HepG2 (cell line): ENCODE measurements around the gene PCSK6. TPM values are rescaled to one million over a fixed set of nuclear protein-coding genes. Genes with fewer than 3 reads are reported as not detected.
A peak's percentile ranks its signal among the peaks of the same experiment; 100 is the strongest.

Experiments
- ATAC-seq: fragments of 200-7000 bp; cut with Tn5 transposase; 3 replicates; pipeline ENCODE4 v1.9.1; 2020; ENCODE audit warnings: mild to moderate bottlenecking, moderate library complexity
- BruUV-seq: library from RNA; stranded (reverse); fragments of 400-500 nt; replicated peaks from 2 replicates; lab custom pipeline; 2021; lab: Mats Ljungman, UMichigan
- CTCF ChIA-PET: fragments of 300-600 bp; formaldehyde crosslinking; extraction: SDS; loops from one replicate; lab custom pipeline; 2021; ENCODE audit warnings: low total read pairs, inconsistent platforms, low intra/inter-chr PET ratio; lab: Yijun Ruan, JAX
- POLR2A ChIA-PET: fragments of 350-600 bp; sonication (Branson Sonifier 250); formaldehyde crosslinking; loops from one replicate; lab custom pipeline; 2020; ENCODE audit warnings: antibody characterized with exemption, inconsistent platforms; lab: Yijun Ruan, JAX
- DNase-seq: peaks from one replicate; pipeline ENCODE4 v3.0.0-alpha.2; 2015; ENCODE audit warnings: low spot score
- FAIRE-seq: peaks from 3 replicates; lab custom pipeline; 2011; peaks lifted over from hg19 to GRCh38; lab: Jason Lieb, UNC
- H2AFZ ChIP-seq: one replicate; pipeline ENCODE4 v1.6.1; 2011; ENCODE audit warnings: low read length, inconsistent platforms
- H3K27ac ChIP-seq: fragments of 300-600 bp; 3 replicates; pipeline ENCODE4 v1.8.0; 2011; ENCODE audit warnings: mixed run types, mild to moderate bottlenecking, mixed read lengths, low read length, inconsistent platforms; ENCODE audit not compliant: insufficient read depth; ENCODE audit errors: extremely low read length
- H3K27me3 ChIP-seq, 2 experiments: fragments of 200-600 bp in 1 of 2; 2 replicates in 1 of 2; 3 replicates in 1 of 2; pipeline versions ENCODE4 v1.6.0 to v1.8.0; 2011; ENCODE audit warnings: low read length in 2 of 2, mild to moderate bottlenecking in 2 of 2, moderate library complexity in 2 of 2, inconsistent platforms in 1 of 2; ENCODE audit not compliant: insufficient read depth in 2 of 2, control insufficient read depth in 1 of 2
- H3K36me3 ChIP-seq, 2 experiments: fragments of 200-600 bp in 1 of 2; replicated peaks in 1 of 2; 2 replicates in 1 of 2; 3 replicates in 1 of 2; pipeline versions ENCODE4 v1.5.1 to v1.8.0; 2011; ENCODE audit warnings: low read length in 2 of 2, inconsistent platforms in 1 of 2; ENCODE audit not compliant: insufficient read depth in 2 of 2, control insufficient read depth in 1 of 2
- H3K4me1 ChIP-seq: 2 replicates; pipeline ENCODE4 v1.5.1; 2012; ENCODE audit warnings: low read length, inconsistent platforms; ENCODE audit not compliant: insufficient read depth
- H3K4me2 ChIP-seq: 2 replicates; pipeline ENCODE4 v1.6.0; 2011; ENCODE audit warnings: low read depth, low read length, inconsistent platforms
- H3K4me3 ChIP-seq, 3 experiments: fragments of 200-600 bp in 1 of 3; sonication (generic), shearing (Covaris generic) in 1 of 3; replicated peaks in 1 of 3; 2 replicates each; pipeline ENCODE4 v1.5.1; 2011 to 2016; ENCODE audit warnings: low read length in 3 of 3, inconsistent platforms in 2 of 3, low read depth in 2 of 3, mild to moderate bottlenecking in 2 of 3, control low read depth in 1 of 3, mixed read lengths in 1 of 3; ENCODE audit not compliant: insufficient read depth in 1 of 3
- H3K79me2 ChIP-seq: one replicate; pipeline ENCODE4 v1.6.1; 2011; ENCODE audit warnings: low read length, inconsistent platforms; ENCODE audit not compliant: insufficient read depth
- H3K9ac ChIP-seq: 2 replicates; pipeline ENCODE4 v1.6.0; 2011; ENCODE audit warnings: mild to moderate bottlenecking, low read depth, low read length, inconsistent platforms; ENCODE audit not compliant: insufficient read depth
- H3K9me3 ChIP-seq: 2 replicates; pipeline ENCODE4 v1.5.1; 2012; ENCODE audit warnings: mild to moderate bottlenecking, low read length
- H4K20me1 ChIP-seq: 2 replicates; pipeline ENCODE4 v1.6.0; 2011; ENCODE audit warnings: inconsistent platforms, mild to moderate bottlenecking, low read length, moderate library complexity; ENCODE audit not compliant: insufficient read depth
- JUNB ChIP-seq: sonication (generic); formaldehyde crosslinking; IDR thresholded peaks from 2 replicates; pipeline ENCODE4 v1.8.0; 2022; ENCODE audit warnings: missing genetic modification reagents, mild to moderate bottlenecking, borderline replicate concordance
- NCOA5 ChIP-seq: sonication (generic); formaldehyde crosslinking; IDR thresholded peaks from 2 replicates; pipeline ENCODE4 v1.4.0; 2020; ENCODE audit warnings: missing genetic modification reagents
- PHF5A ChIP-seq: IDR thresholded peaks from one replicate; pipeline ENCODE4 v1.6.1; 2018; ENCODE audit warnings: low read depth, missing genetic modification reagents; ENCODE audit not compliant: unreplicated experiment
- RAD21 ChIP-seq: fragments of 450-650 bp; formaldehyde crosslinking; IDR thresholded peaks from 2 replicates; pipeline ENCODE4 v1.5.0; 2020; ENCODE audit warnings: mild to moderate bottlenecking
- SNAPC2 ChIP-seq: sonication (generic); formaldehyde crosslinking; IDR thresholded peaks from 2 replicates; pipeline ENCODE4 v1.8.1; 2022; ENCODE audit warnings: mild to moderate bottlenecking, missing genetic modification reagents
- ZNF687 ChIP-seq: sonication (generic); formaldehyde crosslinking; IDR thresholded peaks from 2 replicates; pipeline ENCODE4 v1.5.1; 2020; ENCODE audit warnings: mild to moderate bottlenecking, missing genetic modification reagents, moderate library complexity
- WGBS: methylation state at CpG from one replicate; pipeline ENCODE4 v1.1.6; 2017; ENCODE audit warnings: low lambda C conversion rate; 5-methylcytosine and 5-hydroxymethylcytosine counted together
- in situ Hi-C: cut with HindIII; loops from 2 replicates; pipeline ENCODE4 v1.10.0; 2017; ENCODE audit warnings: low pct_unique_long_range_greater_than_20kb; ENCODE audit not compliant: extremely low pct_ligation_motif_present
- intact Hi-C: fragments of 100-400 bp; cut with micrococcal nuclease; formaldehyde crosslinking; loops from one replicate; pipeline ENCODE4 v1.10.0; 2022; ENCODE audit not compliant: unreplicated experiment
- polyA plus RNA-seq, 8 experiments: library from polyadenylated mRNA; depleted of rRNA in 3 of 8; stranded (reverse) in 7 of 8; unstranded in 1 of 8; fragments of >200 nt; fragmentation: Illumina TruSeq in 4 of 8; extraction: Trizol in 4 of 8; gene quantifications; 2 replicates each; pipeline versions ENCODE4 v1.2.1 to v1.2.3, GENCODE V29; 2011 to 2016; ENCODE audit warnings: low read depth in 4 of 8, missing spikeins in 1 of 8, mixed read lengths in 1 of 8; ENCODE audit not compliant: insufficient read depth in 1 of 8
- total RNA-seq, 5 experiments: library from RNA; depleted of rRNA; stranded (reverse); fragments of >200 nt; fragmentation: Illumina TruSeq; extraction: Trizol; gene quantifications; 2 replicates each; pipeline ENCODE4 v1.2.3, GENCODE V29; 2016; ENCODE audit warnings: low read depth in 1 of 5
- TF ChIP-seq, protein P1 (sequence below), 2 experiments: sonication (generic) in 1 of 2; formaldehyde crosslinking in 1 of 2; IDR thresholded peaks; 2 replicates each; pipeline versions ENCODE4 v1.4.0 to v1.6.1; 2016 to 2020; ENCODE audit warnings: borderline replicate concordance in 1 of 2, low read depth in 1 of 2, mild to moderate bottlenecking in 1 of 2, missing genetic modification reagents in 1 of 2

The PCSK6 gene
- total and polyA plus RNA-seq, 2 of the 13 experiments (the other 11 are each of a cell fraction or from before 2014, with no cell fraction given), result 56.5 to 155 TPM

DNA sequence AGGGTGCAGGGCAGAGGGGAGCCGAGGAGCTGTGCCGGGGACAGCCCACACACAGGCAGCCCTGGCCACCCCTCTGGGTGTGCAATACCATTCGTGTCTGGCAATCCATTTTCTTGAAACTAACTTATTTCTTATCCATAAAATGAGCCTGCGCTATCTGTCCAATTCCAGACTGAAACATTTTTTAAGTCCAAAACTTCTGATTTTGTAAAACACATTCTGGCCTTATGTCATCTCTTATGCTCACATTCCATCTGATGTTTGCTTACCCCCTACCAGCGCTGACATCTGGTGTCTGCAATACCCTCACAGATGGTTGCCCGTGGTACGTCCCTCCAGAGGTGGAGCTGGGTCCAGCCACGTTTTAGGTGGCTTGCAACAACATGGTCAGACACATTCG is 31.8 kb downstream of the PCSK6 start (continued):
- TF ChIP-seq ZNF687 (CRISPR knock-in tag), result peak; percentile 6; the same call in 1 of the 2 replicates
- TF ChIP-seq, all 625 proteins: peak for 2

DNA sequence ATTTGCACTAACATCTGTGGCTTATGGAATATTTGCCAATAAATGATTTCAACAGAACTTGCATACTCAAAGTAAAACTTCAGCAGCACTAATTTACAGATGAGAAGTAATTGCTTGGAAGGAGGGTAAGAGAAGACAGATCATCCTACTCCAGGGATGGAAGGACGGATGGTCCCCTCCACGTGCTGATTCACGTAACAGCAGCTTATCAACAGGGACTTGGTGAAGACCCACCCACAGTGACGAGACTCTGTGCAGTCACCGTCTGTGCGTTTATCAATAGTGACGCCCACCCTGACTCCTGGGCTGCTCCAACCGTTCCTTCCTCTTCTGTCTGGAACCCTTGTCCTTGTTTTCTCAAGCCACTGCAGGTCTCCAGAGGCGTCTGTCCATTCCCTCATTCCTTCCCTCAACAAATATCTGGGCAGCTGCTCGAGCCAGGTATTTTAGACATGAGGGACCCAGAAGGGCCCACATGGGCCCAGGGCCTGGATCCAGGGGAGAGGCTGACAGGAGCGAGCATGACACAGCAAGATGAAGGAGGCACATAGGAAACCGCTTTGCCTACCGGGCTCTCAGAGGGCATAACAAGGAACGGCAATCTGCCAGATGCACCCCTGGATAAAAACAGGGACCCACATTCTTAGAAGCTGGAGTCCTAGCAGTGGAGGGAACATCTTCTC is 33.3 kb downstream of the PCSK6 start:
- peaks cover 96% of the 10 kb centered on the region for H3K79me2 ChIP-seq
- peak overlapping the region; percentile 26 for H3K27ac ChIP-seq
- H2AFZ ChIP-seq, result no peak overlapping the region
- ChIA-PET CTCF (no interaction called here), POLR2A (interaction anchor here (1.1 kb wide), 1 partner anchor 32 kb away, joined by 3 read pairs; no protein-coding TSS in a partner anchor)
- ATAC-seq (no peak), DNase-seq (no peak), FAIRE-seq (no peak)
- H4K20me1 ChIP-seq, result no peaks in the 10 kb centered on the region
- H3K9ac ChIP-seq, result no peak overlapping the region
- in situ Hi-C loops (no loop called here), intact Hi-C loops (no loop called here)
- no peak overlapping the region for H3K4me3 ChIP-seq
- H3K36me3 ChIP-seq, result peaks cover 0 to 5% of the 10 kb centered on the region in 2 experiments; a peak in 3 of 5 replicates
- no peak overlapping the region for H3K4me2 ChIP-seq
- WGBS, result 94% methylated on average over 14 of the region's 14 CpGs
- H3K9me3 ChIP-seq, result no peaks in the 10 kb centered on the region
- H3K4me1 ChIP-seq, result peaks cover 89% of the 10 kb centered on the region
- no TSS peak for BruUV-seq
- H3K27me3 ChIP-seq, result no peaks in the 10 kb centered on the region
- TF ChIP-seq, protein P1, sequence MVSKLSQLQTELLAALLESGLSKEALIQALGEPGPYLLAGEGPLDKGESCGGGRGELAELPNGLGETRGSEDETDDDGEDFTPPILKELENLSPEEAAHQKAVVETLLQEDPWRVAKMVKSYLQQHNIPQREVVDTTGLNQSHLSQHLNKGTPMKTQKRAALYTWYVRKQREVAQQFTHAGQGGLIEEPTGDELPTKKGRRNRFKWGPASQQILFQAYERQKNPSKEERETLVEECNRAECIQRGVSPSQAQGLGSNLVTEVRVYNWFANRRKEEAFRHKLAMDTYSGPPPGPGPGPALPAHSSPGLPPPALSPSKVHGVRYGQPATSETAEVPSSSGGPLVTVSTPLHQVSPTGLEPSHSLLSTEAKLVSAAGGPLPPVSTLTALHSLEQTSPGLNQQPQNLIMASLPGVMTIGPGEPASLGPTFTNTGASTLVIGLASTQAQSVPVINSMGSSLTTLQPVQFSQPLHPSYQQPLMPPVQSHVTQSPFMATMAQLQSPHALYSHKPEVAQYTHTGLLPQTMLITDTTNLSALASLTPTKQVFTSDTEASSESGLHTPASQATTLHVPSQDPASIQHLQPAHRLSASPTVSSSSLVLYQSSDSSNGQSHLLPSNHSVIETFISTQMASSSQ (IDR thresholded peaks at IDR 0.05; ENCODE audit: low read depth), result no peak
- TF ChIP-seq, protein P1 (CRISPR knock-in tag; IDR thresholded peaks at IDR 0.05; ENCODE audit: borderline replicate concordance), result no peak
- TF ChIP-seq PHF5A (no peak), SNAPC2 (no peak), NCOA5 (CRISPR knock-in tag) (no peak), JUNB (no peak), RAD21 (CRISPR knock-in tag) (no peak)
